COLO668 (cell line): ENCODE measurements around the gene LRTM2.
A peak's percentile ranks its signal among the peaks of the same experiment; 100 is the strongest.

Experiments used
- DNase-seq: peaks from one replicate; lab custom pipeline; 2025; ENCODE audit not compliant: unreplicated experiment; lab: John Stamatoyannopoulos, UW

LRTM2 gene

DNA sequence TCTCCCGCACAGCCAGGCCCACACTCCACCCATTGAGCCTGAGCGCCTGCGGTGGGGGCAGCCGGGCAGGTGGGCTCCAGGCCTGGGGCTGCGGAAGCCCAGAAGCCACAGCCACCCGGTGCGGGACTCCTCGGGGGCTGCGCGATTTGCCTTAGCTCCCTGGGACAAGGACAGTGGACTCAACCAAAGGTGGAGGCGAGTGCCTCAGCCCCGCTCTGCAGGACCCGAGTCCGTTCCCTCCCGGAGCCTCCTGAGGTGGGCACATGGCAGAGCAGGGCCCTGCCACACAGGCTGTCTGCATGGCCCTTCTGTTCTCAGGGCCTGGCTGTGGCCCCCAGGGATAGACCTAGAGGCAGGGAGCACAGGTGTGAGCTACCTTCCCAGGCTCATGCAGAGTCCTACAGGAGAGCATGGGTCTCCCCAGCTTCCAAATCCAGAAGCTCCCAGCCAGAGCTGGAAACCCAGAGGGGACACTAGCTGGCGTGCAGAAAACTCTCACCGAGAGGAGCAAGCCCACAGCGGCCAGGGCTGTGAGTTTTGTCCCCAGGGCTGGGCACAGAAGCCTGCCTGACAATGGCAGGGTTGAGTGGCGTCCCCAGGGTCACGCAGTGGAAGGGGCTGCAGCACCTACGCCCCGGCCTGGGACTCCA is 22.2 kb upstream of the LRTM2 start:
- DNase-seq = no peak

DNA sequence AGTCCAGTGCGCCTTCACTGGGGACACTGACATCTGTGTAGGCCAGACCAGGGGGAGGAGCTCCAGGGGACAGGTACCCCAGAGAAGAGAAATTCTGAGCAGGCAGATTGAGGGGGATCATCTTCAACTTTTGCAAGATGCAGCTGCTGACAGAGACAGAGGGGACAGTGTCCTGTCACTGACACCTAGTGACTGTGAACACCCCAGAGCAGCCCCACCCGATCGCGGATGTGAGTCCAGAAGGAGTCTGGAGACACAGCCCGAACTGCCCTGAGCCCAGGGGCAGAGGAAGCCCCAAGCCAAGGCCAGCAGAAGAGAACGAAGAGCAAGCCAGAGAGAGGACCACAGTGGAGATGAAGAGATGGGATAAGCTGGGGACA is 21.7 kb upstream of the LRTM2 start:
- DNase-seq = no peak

DNA sequence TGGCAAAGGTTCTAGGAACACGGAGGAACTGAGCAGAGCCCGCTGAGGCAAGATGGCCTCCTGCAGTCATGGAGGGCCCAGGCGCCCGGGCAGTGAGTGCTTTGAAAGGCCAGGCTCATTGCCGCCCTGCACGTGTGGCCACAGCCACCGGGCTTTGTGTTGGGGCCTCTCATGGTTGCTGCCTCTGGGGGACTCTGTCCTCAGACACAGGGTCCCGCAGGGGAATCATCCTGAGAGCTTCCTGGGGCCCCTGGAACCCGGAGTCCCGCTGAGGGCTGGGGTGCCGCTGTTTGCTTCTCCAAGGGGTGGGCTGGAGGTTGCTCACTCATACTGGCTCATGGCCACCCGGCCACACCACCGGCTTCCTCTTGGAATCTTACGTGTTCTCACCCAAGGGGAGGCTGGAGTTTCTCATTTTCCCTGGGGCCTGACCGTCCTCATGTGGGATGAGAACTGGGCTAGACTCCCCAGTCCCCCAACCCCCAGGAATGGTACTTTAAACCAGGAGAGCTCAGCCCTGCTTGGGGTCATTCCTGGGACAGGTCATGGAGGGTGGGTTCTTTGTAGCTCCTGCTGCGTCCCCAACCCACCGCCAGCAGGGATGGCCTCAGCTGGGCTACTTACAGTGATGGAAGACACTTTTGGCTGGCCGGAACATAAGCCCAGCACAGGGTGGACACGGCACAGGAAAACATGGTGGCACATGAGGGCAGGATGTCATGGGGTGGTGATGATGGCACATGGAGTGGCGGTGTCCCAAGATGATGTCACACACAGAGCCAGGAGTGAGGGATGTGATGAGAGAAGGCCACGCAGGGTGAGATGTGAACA is 21.1 kb upstream of the LRTM2 start:
- no peak for DNase-seq

DNA sequence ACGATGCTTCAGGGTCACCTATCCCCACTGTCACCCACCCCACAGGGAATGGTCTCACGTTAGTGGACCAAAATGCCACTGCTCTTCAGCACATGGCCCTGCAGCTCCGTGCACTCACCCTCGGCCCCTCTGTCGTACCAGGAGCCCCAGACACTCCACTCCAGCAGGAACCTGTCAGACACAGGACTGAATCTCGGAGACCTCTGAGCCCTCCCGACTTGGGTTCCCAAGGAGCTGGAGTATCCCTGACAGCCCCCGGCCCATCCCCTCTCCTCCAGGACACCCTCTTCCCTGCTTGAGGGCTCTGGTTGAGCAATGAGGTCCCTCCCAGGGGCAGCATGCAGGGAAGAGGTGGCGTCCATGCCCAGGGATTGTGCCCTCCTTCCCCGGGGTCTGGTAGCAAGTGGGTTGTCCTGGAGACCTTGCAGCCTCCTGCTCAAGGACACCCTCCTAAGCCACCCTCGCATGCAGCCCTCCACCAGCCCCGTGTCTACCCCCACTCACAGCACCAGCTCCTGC is 20.4 kb upstream of the LRTM2 start:
- DNase-seq = no peak

DNA sequence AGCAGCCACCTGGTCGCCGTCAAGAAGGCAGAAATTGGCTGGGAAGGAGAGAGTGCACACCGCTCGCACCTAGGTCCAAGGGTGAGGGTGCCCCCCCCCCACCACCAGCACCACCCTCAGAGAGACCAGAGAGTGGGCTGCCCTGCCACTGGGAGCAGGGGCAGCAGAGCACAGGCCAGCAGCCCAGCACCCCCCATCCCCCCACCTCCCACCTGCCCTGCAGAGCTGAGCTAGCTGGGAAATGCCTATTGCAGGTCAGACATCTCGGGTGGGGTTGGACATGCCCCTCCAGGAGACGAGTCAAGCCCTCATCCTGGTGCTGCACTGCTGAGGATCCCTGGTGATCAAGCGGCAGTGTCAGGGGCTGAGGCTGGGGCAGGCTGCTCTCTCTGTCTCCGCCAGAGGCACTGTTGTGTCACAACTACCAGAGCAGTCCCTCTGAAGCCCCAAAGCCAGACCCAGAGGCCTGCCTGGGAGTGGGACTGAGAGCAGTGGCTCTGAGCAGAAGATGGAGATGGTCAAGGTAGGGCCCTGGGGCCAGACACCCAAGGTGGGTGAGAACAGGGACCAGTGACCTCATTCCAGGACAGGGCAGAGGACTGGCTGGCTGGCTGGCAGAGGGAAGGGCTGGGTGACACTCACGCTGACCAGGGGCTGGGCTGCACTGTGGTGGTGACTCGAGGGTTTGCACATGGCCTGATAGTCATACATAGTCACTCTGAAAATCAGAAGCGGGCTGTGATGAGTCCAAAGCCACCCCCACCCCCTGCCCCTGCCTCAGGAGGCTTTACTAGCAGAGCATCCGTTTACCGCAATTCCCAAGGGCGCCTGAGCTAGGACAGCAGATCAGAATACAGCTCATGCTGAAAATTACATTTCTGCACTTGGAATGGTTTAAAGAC is 19.7 kb upstream of the LRTM2 start:
- DNase-seq = peak; percentile 26

DNA sequence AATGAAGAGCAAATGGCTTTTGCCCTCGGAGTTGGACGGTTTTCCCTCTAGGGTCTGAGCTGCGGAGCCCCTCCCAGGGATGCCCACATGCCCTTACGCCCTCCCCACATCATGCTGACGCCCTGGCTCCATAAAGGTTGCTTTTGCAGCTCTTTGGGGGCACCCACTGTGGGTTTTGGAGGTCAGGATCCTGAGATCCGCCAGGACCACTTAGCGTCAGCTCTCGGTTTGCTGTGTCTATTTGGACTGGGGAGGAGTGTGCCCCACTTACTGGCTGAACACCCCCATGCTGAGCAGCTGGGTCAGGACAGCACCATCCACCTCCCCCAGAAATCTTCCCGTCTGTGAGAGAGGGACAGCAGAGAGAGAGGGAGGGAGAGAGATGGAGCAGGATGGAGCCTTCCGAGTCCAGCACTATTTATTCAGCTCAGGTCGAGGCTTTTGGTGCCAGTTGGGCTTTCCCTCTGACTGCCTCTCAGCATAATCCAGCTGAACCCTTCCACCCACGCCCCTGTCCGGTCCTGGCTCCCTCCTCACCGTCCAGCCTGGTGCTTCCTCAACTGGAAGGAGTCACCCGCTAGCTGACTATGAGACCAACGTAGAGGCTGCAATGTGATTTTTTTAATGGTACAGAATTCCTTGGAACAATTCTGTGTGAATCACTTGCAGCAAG is 18.9 kb upstream of the LRTM2 start:
- DNase-seq = no peak

DNA sequence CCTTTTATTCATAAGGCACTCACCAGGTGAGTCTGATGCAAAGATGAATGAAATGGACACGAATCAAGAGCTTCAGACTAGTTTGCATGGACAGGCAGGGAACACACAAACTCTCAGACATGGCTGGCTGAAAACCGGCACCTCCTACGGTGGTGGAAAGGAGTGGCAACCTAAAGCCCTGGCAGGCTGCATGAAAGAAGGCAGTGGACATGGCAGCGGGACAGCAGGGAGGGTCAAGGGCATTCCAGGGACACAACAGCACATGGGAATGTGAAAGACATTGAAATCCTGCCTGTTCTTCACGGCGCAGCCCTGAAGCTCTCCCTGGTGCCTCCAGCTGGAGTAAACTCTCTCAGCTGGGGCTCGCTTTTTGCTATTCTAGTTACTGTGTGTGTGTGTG is 16.6 kb upstream of the LRTM2 start:
- DNase-seq = no peak

DNA sequence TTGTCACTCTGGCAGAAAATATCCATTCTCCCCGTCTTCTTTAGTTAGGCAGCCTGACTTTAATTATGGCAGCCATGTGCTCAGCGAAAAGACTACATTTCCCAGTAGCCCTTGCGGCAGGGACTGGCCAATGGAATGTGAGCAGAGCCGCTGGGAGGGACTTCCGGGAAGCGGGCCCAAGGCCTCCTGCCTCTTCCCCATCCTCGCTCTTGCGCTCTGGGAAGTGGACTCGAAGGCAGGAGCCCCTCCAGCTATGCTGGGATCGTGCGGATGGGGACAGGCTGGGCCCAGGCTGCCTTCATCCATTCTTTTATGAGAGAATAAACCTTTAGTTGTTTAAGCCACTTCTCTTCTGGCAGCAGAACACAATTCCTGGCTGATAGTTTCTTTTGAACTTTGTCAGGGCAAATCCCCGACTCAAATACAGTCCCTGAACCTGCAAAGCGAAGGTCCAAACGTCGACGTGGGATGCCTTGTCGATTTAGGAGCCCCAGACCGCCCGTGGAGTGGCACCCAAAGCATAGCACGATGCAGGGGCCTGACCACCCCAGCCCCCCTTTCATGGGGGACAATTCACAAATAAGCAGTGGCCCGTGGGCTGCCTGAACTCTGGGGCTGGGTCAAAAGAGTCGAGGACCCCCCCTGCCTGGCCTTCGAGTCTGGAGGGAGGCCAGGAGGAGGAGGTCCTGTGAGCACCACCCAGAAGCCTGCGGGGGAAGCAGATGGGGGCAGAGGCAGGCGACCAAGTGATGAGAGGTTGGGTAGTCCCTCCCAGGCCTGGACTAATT is 15.6 kb upstream of the LRTM2 start:
- peak; percentile 90 for DNase-seq

DNA sequence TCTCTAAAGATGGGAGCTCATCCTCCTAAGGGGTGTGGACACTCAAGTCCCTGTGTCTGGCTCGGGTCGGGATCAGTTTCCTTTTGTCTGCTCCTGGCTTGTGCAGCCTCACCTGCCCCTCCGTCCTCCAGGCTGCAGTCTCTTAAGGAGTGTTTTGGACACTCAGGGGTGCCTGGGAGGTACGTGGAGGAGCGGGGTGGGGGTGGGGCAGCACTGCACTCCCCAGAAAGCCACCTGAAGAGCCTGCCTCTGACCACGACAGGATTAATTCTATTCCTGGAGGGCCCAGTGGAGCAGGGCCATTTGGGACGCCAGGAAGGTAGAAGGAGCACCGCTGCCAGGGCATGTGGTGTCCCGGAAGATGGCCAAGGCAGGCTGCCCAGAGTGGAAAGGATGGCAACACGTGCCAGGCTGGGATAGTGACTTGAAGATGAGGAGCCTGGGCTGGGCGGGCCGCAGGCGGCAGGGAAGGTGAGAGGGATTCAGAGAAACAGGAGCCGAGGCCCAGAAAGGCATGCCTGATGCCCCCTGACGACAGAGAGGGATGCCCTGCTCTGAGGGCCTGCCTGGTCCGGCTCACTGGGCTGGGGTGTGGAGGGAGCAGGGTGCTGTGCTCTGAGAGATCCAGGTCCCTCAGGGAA is 14.8 kb upstream of the LRTM2 start:
- no peak for DNase-seq

DNA sequence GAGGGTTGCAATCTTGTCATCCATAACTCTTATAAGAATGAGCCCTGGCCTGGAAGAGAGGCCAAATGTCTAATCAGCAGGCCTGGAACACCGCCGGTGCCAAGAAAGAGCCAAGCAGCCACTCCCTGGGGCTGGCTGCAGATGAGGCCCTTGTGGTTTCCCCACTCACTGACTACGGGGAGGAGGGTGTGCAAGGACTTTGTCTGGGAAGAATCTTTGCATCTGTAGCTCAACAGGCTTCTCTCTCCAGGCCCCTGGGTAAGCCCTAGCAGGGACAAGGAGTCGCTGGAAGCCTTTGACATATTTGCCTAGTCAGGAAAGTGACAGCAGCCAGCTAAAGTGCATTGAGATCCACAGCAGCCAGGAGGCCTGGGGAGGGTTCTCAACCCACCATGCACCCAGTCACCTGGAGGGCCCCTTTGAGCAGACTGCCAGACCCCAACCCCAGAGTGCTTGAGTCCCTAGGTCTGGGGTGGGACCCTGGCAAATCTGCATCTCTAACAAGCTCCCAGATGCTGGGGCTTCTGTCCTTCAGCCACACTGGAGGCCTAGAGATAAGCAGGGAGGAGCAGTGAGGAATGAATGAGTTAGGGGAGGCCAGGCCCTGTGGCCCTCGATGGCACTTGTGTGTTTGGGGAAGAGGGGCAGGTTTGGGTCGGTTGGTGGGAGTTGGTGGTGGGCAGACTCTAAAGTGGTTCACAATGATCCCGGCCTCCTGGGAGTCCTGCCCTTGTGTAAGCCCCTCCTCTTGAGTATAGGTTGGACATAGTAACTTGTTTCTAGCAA is 13.9 kb upstream of the LRTM2 start:
- DNase-seq = no peak

DNA sequence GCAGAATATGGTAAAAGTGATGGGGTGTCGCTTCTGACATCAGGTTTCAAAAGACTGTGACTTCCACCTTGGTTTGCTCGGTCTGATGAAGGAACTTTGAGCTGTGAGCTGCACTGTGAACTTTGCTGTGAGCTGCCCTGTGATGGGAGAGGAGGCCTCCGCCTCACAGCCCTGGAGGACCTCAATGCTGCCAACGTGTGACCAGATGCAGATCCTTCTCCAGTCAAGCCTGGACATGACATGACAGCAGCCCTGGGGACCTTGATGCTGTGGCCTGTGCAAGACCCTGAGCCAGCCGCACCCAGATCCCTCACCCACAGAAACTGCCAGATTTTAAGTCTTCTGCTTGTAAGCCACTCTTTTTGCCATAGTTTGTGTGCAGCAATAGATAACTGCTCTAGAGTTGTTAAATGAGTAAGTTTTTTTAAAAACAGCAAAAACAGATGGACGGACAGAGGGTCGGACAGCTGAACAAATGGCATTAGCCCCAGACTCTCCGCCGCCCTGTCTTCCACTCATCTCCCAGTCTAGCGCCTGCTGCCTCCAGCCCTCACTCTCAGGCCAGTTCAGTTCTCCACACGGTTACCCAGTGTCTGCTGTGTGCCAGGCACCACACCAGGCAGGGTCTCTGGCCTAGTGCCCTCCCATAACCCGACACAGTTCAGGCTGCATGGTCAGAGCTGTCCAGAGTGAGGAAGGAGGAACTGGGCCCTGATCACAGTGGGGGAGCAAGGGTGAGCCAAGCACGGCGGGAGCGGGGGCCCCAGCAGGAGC is 13.1 kb upstream of the LRTM2 start:
- no peak for DNase-seq

DNA sequence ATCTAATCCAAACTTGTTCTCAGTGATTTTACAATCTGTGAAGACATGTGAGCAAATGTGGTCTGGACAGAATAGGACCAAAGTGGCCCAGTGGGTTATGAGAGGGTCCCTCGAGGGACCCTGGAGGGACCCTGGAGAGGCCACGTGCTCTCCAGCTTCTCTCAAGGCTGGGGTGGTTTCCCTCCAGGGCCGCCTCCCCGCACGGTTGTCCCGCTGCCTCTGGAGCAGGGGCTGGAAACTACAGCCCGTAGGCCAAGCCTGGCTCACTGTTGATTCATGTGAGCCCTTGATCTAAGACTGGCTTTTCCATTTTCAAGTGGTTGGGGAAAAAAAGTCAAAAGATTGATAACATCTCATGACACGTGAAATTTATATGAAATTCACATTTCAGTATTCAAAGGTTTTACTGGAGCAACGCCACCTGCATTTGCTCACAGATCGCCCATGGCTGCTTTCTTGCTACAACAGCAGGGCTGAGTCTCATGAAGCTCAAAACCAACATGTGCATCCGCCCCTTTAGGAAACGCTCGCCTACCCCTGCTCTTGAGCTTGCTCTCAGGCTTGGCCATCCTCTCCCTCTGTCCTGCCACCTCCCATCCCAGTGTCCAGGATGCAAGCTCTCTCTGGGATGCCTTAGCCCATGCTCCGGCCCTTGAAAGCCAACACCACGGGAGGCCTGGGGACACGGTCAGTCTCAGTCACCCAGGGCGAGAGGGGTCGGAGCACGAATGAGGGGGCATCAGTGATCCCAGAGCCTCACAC is 12.1 kb upstream of the LRTM2 start:
- no peak for DNase-seq

DNA sequence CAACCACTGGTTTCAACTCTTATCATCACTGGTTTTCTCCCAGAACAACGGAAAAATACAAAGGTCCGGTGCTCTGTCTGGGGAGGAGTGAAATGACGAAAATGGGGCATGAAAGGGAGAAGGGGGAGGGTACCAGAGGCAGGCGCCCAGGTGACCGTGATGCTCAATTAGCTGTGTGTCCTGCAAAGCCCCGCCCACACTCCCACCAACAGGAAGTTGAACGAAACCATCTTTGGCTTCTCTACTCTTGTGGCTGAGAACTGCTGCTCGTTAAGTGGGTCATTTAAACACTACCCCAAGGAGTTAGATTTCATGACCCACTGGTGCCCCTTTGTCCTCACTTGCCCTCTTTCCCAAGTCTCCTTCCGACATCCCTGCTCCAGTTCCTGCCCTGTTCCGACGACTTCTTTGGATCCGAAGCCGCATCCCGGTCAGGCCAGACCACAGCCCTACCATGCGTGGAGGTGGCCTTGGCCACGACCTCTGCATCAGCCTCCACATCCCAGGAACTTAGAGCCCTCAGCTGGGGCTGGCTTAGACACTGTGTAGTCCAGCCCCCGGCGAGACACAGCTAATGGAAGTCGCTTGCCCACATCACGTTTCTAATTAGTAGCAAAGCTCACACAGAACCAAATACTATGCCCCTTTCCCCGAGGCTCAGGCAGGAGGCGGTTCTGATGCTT is 11.4 kb upstream of the LRTM2 start:
- no peak for DNase-seq

DNA sequence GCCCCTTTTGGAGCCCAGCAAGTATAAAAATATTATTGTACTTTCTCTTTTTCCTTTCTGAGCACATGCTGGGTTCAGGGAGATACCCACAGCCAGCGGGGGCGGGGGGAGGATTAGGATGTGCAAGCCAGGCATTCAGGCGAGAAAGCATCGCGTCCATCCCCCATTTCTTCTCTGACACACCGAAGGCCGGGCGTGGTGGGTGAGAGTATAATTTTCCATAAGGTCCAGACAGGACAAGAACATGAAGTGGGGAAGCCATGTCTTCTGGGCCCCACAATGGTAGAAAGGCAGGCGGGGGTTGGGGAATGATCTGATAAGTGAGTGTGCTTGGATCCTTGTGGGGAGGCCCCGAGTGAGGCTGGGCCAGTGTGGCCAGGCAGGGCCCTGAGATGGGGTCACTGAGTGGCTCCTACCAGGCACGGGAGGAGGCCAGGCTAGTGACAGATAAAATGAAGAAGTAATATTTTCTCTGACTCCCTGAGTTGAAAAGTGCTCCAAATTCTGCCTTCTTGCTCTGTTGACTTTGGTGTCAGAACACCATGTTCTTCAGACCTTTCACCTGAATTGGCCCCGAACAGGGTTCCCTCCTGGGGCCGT is 10.7 kb upstream of the LRTM2 start:
- no peak for DNase-seq

DNA sequence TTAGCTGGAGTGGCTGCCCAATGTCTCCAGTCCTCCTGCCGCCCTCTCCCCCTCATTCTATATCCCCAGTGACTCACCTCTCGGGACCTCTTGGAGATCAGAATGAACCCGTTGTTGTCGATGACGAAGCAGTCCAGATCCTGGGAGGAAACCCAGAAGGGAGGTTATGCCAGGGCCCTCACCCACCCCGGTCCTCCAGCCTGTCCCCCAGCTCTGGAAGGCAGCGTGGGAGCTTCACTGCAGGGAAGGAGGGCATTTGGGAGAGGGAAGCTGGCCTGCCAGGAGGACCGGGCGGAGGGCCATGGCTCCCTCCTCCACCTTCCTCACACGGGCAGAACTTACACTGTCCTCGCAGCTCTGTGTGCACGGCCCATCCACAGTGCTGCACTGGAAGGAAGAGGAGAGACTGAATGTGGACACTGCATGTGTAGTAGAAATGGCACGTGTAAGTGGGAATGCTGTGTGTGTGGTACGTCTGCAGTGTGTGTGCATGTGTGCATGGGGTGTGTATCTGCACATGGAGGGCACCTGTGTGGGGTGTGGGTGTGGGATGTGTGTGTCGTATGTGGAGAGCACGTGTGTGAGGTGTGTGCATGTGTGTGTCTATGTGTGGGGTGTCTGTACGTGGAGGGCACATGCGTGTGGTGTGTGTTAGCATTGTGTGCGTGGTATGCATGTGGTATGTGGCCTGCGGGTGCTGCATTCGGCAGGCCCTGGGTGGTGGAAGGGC is 10.0 kb upstream of the LRTM2 start:
- DNase-seq = no peak

DNA sequence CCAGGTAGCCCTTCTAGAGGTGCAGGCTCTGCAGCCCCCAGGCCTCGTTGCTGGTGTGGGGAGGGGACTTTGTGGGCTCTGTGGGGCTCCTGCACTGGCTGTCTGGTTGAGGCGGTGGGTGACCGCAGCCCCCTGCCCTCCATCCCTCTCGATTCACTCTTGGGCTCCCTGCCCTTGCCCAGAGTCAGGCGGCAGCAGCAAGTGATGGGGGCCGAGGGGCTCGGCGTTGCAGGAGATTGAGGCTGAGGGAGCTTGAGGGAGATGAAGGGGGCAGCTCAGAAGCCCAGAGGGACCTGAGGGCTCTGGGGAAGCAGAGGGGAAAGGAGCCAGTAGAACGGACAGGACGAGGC is 9.5 kb upstream of the LRTM2 start:
- no peak for DNase-seq
